NCI-H1417 treated with DMSO at 0.1 percent for 48 hours (cell line): ENCODE results near the gene CMAS.
"Not testable (repeated sequence)": the region's sequence is repeated elsewhere in the genome, so short reads cannot be mapped to it uniquely, and the experiment has no call there.

Source experiments
- DNase-seq: peaks from one replicate; lab custom pipeline; 2025; lab: John Stamatoyannopoulos, UW

CMAS gene

DNA sequence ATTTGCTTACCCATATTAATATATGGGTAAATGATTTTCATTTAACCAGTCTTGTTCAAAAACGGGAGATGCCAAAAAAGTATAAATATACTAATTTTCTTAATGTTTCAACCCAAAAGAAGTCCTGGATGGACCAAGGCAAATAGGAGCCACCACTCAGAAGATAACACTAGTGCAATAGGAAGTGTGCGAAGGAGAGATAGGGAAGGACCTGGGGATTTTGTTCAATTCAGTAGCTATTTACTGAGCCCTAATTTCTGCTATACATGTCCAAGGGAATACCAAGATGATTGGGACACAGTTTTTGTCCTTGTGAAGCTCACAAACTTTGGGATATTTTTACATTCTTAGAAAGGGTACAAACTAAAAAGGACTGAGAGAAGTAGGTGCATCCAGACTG is 1.5 kb downstream of the CMAS start:
- no peak for DNase-seq

DNA sequence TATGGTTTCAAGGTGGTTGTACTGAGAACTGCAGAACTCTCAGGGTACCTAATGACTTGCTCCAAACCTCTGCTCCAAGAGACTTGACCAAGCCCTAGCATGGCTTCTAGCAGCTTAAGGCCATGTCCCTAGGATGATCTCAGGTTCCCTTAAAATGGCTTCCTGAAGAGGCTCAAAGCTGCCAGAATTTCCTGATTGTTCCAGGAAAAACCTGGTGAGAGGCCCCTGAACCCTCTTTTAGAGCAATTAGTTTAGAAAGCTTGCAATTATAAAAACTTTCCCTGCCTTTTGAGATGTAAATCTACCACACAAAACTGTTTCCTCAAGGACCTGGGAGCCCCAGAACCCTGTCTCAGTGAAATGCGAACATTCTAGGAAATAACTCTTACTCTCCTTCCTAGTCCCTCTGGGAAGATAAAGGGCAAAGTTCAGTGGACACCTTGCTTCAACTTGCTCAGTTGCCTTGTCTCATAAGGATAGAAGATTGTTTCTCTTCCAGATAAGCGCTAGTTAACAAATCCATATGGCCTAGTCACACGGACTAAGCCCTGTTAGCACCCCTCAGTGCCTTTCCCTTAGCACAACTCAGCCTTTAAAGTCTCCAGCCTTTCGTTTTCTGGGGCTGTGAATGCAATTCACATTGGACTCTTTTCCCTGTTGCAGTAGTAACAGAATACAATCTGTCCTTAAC is 2.5 kb downstream of the CMAS start:
- no peak for DNase-seq

GRCh38 chr12:22050078-22050477 is 4.1 kb downstream of the CMAS start:
- no peak for DNase-seq

DNA sequence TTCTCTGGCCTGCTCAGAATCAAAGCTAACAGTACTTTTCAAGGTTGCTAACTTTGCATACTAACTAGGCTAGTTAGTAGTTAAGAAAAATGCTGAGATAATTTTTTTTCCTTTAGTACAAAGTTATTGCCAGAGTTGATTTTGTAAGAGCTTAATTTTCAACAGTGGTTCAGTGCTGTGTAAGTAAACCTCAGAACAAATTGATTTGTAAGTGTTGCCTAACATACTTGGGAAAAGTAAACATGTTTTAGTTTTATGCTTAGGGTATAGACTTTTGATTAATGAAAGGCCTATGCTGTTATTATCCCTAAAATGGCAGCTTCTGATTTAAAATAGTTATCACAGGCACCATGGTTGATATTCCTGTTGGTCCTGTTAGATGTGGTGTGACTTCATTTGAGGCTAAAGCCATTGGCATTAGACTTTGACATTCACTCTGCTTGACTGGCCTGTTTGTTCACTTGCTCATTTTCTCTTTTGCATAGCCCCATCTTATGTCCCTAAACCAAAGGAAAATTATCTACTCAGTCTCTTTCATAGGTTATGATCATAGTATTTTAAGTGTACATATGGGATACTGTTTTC is 5.2 kb downstream of the CMAS start:
- DNase-seq = no peak

- not testable (repeated sequence) for DNase-seq
Observed at GRCh38 chr12:22052994-22053393, 7.0 kb downstream of the CMAS start.

DNA sequence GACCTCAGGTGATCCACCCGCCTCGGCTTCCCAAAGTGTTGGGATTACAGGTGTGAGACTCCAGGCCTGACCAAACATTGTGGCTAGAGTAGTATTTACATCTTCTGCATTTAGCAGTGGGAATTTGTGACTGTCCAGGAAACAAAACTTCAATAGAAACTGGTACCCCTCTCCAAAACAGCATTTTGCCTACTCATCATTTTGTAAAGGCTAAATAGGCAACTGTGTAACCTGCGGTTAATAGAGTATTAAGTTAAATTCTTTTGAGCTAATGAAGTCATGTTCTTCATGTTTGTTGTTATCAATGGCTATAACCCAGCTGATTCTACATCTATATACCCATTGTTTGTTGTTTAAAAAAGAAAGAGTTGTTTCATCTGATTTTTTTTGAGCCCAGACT is 8.1 kb downstream of the CMAS start:
- DNase-seq = no peak

- DNase-seq = no peak
Observed at GRCh38 chr12:22056607-22057006, 10.6 kb downstream of the CMAS start.

- no peak for DNase-seq
Observed at GRCh38 chr12:22059976-22060647, 14.1 kb downstream of the CMAS start.

- no peak for DNase-seq
Observed at GRCh38 chr12:22064968-22065367, 18.9 kb downstream of the CMAS start.

GRCh38 chr12:22066310-22066709 is 20.3 kb downstream of the CMAS start:
- DNase-seq = no peak

- DNase-seq = no peak
Observed at GRCh38 chr12:22069851-22070250, 23.8 kb downstream of the CMAS start.

DNA sequence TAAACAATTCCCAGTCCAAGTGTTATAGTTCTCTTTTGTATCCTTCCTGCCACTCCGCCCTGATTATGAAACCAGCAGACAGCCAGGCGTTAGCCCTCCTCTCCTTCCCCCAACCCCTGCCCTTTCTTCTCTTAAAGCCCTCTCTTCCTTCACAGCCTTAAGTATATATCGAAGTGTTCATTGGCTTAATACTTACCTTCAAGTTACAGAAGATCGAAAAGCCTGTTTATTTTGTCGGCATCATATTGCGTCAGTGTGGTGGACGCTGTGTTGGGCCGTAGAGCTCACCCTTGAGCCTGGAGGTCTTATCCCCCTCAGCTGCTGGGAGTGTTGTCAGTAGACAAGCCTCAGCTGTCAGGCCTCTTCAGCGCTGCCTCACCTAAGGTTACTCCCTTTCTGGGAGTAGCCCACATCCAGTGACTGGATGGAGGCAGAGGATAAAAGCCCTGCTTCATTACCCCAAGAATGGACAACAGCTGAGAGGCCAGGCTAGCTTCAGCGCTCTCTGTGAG is 36.2 kb downstream of the CMAS start:
- DNase-seq = no peak

DNA sequence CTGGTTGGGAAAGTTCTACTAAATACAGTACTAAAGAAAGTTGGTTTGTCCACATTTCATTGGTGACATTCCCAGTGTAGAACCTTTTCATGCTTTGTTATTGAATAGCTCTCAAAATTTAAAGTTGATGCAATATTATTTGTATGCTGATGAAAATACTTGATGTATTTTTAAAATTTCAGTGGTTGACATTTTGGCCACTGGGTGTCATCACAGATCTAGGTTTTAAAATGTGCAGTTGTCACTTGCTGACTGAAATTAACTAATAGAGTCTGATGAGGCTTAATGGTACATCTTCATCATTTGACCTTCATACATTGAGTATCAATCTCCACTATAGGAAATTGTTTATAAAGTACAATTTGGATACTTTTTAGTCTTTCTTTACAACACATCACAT is 37.1 kb downstream of the CMAS start:
- no peak for DNase-seq

DNA sequence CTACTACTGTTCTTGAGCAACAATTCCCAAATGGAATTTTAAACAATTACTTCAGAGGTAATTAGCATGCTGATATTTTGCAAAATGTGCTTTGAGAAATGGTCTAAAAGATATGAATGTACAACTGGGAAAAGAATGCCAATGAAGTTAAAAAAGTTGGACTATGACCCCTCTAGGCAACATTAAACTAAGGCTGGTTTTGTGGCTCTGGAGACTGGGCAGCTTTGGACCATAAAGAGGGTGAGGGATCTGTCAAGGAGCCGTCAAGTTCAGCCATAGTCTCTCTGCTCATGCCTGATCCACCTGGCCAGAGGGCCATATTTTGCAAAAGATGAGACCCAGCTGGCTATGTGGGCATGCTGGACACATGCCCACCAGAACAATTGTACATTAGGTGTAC is 38.8 kb downstream of the CMAS start:
- DNase-seq = no peak

- no peak for DNase-seq
Observed at GRCh38 chr12:22088886-22089285, 42.9 kb downstream of the CMAS start.

DNA sequence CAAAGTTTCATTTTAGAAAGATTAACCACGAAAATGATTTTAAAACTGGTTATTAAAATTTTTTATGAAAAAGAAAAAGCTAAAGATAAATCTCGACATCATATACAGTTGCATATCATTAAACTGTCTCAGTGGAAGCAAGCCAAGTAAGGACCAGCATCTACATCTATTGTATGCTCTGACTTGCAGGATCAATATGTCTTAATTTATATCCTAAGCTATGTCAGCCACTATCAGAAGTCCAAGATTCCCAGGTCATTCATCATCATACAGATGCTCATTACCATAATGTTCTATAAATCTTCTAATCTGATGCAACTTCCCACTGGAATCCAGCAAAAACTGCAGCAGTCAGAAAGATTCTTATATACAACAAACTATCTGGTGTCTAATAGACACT is 43.5 kb downstream of the CMAS start:
- DNase-seq = no peak

DNA sequence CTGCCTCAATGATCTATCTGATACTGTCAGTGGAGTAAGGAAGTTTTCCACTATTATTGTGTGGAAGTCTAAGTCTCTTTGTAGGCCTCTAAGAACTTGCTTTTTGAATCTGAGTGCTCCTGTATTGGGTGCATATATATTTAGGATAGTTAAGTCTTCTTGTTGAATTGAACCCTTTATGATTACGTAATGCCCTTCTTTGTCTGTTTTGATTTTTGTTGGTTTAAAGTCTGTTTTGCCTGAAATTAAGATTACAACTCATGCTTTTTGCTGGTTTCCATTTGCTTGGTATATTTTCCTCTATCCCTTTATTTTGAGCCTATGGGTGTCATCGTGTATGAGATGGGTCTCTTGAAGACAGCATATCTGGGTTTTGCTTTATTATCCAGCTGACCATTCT is 53.0 kb downstream of the CMAS start:
- not testable (repeated sequence) for DNase-seq

- DNase-seq = no peak
Observed at GRCh38 chr12:22100958-22101748, 55.1 kb downstream of the CMAS start.

DNA sequence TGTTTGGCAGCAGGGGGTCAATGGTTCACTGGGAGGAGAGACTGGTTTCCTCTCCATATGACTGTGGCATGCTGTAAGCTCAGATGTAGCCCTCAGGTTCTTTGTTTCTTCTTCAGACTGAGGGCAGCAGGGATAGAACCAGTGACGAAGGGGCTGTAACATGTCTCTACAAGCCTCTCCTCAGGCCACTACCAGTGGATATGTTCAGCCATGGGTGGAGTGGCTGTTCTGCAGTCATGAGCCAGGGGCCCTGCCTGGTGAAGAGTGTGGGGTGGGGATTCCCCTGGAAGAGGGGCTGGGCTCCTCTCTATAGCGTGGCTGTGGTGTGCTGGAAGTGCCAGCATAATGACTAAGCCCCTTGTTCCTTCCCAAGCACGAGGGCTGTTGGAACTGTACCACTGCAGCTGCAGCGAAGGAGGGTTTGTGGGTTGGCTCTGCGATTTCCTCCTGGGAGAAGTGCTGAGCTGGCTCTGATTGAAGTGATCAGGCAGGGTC is 55.8 kb downstream of the CMAS start:
- DNase-seq = no peak

DNA sequence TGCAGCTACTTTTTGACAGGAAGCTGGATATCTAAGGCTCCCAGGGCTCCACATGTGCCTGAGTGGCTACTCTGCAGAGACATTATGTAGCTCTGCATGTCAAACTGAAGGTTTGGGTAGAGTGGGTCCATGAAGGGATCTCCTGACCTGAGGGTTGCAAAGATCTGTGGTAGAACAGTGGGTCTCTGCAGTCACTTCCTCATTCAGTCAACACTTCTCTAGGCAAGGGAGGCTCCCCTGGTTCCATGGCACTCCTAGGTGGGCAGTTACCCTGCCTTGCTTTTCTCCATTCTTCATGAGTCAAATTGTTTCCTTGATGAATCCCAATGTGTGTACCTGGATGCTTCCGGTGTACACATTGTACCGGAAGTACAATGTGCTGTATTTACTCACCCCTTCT is 57.4 kb downstream of the CMAS start:
- DNase-seq = no peak

- no peak for DNase-seq
Observed at GRCh38 chr12:22105542-22105941, 59.5 kb downstream of the CMAS start.

DNA sequence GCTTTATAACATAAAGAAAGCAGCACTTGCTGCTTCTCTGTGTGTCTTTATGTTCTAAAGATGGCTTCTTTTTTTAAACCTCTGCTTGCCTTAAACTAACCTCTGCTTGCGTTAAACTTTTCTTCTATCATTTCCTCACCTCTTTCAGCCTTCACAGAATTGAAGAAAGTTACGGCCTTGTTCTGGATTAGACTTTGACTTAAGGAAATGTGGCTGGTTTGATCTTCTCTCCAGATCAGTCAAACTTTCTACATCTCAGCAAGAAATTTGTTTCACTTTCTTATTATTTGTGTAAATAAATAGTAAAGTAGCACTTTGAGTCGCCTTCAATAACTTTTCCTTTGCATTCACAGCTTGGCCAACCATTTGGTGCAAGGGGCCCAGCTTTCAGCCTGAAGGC is 64.2 kb downstream of the CMAS start:
- no peak for DNase-seq
